Measurements from ENCODE around the gene CLMN. TPM values are rescaled to one million over a fixed set of nuclear protein-coding genes. Genes with fewer than 3 reads are reported as not detected.

The CLMN gene
- total and polyA plus RNA-seq, 2 of the 13 experiments (the other 11 are each of a cell fraction or from before 2014, with no cell fraction given) = 15.1 to 16.7 TPM

DNA sequence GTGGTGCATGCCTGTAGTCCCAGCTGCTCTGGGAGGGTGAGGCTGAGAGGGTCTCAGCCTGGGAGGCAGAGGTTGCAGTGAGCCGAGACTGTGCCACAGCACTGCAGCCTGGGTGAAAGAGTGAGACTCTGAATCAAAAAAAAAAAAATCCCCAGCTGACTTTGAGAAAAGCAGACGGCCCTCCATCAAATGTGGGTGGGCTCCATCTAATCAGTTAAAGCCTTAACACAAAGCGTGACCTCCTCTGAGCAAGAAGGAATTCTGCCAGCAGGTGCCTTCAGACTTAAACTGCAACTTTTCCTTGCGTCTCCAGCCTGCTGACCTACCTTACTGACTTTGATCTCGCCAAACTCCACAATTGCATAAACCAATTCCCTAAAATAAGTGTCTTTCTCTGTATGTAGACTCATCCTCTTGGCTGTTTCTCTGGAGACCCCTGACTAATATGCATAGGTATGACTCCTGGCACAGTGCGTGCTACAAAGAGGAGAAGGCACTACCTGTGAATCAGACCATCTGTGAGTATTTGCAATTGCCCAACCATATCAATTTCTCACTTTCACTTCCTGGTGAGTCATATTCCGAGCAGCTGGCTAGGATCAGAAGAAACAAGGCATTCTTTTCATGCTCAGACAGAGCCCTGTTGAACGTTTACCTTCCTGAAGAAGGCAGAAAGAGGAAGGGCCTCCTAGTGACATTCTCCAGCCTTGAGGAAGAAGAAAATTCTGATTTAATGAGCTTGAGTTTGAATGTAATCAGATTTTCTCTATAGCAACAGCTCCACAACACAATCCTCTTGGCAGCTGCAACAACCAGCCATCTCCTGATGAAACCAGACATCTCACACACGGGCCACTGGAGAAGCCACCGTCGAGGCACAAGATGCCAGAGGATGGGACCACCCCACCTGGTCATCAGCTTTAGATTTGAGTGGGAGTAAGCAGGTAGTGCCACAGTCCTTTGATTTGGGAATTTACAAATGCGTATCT is 54.3 kb downstream of the CLMN start (continued):
- TF ChIP-seq, protein P1, sequence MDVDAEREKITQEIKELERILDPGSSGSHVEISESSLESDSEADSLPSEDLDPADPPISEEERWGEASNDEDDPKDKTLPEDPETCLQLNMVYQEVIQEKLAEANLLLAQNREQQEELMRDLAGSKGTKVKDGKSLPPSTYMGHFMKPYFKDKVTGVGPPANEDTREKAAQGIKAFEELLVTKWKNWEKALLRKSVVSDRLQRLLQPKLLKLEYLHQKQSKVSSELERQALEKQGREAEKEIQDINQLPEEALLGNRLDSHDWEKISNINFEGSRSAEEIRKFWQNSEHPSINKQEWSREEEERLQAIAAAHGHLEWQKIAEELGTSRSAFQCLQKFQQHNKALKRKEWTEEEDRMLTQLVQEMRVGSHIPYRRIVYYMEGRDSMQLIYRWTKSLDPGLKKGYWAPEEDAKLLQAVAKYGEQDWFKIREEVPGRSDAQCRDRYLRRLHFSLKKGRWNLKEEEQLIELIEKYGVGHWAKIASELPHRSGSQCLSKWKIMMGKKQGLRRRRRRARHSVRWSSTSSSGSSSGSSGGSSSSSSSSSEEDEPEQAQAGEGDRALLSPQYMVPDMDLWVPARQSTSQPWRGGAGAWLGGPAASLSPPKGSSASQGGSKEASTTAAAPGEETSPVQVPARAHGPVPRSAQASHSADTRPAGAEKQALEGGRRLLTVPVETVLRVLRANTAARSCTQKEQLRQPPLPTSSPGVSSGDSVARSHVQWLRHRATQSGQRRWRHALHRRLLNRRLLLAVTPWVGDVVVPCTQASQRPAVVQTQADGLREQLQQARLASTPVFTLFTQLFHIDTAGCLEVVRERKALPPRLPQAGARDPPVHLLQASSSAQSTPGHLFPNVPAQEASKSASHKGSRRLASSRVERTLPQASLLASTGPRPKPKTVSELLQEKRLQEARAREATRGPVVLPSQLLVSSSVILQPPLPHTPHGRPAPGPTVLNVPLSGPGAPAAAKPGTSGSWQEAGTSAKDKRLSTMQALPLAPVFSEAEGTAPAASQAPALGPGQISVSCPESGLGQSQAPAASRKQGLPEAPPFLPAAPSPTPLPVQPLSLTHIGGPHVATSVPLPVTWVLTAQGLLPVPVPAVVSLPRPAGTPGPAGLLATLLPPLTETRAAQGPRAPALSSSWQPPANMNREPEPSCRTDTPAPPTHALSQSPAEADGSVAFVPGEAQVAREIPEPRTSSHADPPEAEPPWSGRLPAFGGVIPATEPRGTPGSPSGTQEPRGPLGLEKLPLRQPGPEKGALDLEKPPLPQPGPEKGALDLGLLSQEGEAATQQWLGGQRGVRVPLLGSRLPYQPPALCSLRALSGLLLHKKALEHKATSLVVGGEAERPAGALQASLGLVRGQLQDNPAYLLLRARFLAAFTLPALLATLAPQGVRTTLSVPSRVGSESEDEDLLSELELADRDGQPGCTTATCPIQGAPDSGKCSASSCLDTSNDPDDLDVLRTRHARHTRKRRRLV (CRISPR knock-in tag; IDR thresholded peaks at IDR 0.05) = no peak
- TF ChIP-seq ELF1 (CRISPR knock-in tag; IDR thresholded peaks at IDR 0.05) (peak; percentile 79), PHF21A (CRISPR knock-in tag; IDR thresholded peaks at IDR 0.05) (0 out of 2 replicates have a peak, but pooled peaks have one; percentile 47), SRSF1 (optimal IDR thresholded peaks at IDR 0.05; ENCODE audit: low read depth, low read length) (no peak), SETDB1 (CRISPR knock-in tag; IDR thresholded peaks at IDR 0.05; ENCODE audit: borderline replicate concordance) (no peak), HDAC2 (CRISPR knock-in tag; IDR thresholded peaks at IDR 0.05) (peak; percentile 73)
- TF ChIP-seq, protein P2, sequence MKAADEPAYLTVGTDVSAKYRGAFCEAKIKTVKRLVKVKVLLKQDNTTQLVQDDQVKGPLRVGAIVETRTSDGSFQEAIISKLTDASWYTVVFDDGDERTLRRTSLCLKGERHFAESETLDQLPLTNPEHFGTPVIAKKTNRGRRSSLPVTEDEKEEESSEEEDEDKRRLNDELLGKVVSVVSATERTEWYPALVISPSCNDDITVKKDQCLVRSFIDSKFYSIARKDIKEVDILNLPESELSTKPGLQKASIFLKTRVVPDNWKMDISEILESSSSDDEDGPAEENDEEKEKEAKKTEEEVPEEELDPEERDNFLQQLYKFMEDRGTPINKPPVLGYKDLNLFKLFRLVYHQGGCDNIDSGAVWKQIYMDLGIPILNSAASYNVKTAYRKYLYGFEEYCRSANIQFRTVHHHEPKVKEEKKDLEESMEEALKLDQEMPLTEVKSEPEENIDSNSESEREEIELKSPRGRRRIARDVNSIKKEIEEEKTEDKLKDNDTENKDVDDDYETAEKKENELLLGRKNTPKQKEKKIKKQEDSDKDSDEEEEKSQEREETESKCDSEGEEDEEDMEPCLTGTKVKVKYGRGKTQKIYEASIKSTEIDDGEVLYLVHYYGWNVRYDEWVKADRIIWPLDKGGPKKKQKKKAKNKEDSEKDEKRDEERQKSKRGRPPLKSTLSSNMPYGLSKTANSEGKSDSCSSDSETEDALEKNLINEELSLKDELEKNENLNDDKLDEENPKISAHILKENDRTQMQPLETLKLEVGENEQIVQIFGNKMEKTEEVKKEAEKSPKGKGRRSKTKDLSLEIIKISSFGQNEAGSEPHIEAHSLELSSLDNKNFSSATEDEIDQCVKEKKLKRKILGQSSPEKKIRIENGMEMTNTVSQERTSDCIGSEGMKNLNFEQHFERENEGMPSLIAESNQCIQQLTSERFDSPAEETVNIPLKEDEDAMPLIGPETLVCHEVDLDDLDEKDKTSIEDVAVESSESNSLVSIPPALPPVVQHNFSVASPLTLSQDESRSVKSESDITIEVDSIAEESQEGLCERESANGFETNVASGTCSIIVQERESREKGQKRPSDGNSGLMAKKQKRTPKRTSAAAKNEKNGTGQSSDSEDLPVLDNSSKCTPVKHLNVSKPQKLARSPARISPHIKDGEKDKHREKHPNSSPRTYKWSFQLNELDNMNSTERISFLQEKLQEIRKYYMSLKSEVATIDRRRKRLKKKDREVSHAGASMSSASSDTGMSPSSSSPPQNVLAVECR (CRISPR knock-in tag; IDR thresholded peaks at IDR 0.05; ENCODE audit: borderline replicate concordance) = peak; percentile 23; the same call in 1 of the 2 replicates
- TF ChIP-seq, protein P3, sequence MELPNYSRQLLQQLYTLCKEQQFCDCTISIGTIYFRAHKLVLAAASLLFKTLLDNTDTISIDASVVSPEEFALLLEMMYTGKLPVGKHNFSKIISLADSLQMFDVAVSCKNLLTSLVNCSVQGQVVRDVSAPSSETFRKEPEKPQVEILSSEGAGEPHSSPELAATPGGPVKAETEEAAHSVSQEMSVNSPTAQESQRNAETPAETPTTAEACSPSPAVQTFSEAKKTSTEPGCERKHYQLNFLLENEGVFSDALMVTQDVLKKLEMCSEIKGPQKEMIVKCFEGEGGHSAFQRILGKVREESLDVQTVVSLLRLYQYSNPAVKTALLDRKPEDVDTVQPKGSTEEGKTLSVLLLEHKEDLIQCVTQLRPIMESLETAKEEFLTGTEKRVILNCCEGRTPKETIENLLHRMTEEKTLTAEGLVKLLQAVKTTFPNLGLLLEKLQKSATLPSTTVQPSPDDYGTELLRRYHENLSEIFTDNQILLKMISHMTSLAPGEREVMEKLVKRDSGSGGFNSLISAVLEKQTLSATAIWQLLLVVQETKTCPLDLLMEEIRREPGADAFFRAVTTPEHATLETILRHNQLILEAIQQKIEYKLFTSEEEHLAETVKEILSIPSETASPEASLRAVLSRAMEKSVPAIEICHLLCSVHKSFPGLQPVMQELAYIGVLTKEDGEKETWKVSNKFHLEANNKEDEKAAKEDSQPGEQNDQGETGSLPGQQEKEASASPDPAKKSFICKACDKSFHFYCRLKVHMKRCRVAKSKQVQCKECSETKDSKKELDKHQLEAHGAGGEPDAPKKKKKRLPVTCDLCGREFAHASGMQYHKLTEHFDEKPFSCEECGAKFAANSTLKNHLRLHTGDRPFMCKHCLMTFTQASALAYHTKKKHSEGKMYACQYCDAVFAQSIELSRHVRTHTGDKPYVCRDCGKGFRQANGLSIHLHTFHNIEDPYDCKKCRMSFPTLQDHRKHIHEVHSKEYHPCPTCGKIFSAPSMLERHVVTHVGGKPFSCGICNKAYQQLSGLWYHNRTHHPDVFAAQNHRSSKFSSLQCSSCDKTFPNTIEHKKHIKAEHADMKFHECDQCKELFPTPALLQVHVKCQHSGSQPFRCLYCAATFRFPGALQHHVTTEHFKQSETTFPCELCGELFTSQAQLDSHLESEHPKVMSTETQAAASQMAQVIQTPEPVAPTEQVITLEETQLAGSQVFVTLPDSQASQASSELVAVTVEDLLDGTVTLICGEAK (IDR thresholded peaks at IDR 0.05) = no peak
- TF ChIP-seq, protein P3 (CRISPR knock-in tag; IDR thresholded peaks at IDR 0.05) = no peak

Data from HepG2 (cell line).